Lower lobe of right lung (tissue), 2 donors: ENCODE measurements around the gene PIWIL4. TPM values are rescaled to one million over a fixed set of nuclear protein-coding genes. Genes with fewer than 3 reads are reported as not detected.

ENCODE experiments used
- ATAC-seq, 2 donors: fragments of 200-7000 bp; cut with Tn5 transposase; one replicate each; pipeline ENCODE4 v1.9.1; 2020 to 2022; ENCODE audit warnings: mild to moderate bottlenecking in 2 of 2, moderate library complexity in 2 of 2
- DNase-seq: peaks from one replicate; pipeline ENCODE4 v3.0.0-alpha.2; 2020
- H3K27ac ChIP-seq: fragments of 200-600 bp; one replicate; pipeline ENCODE4 v1.8.0; 2022
- H3K27me3 ChIP-seq: fragments of 200-600 bp; one replicate; pipeline ENCODE4 v1.8.0; 2022; ENCODE audit warnings: low read depth
- H3K36me3 ChIP-seq: fragments of 200-600 bp; one replicate; pipeline ENCODE4 v1.8.0; 2022; ENCODE audit warnings: mild to moderate bottlenecking
- H3K4me1 ChIP-seq: fragments of 200-600 bp; one replicate; pipeline ENCODE4 v1.8.0; 2022
- H3K4me3 ChIP-seq: fragments of 200-600 bp; one replicate; pipeline ENCODE4 v1.8.0; 2022; ENCODE audit warnings: mild to moderate bottlenecking
- H3K9me3 ChIP-seq: fragments of 200-600 bp; one replicate; pipeline ENCODE4 v1.8.0; 2022
- intact Hi-C: fragments of 100-400 bp; cut with DNase I; formaldehyde crosslinking; loops from one replicate; pipeline ENCODE4 v1.11.0; 2022
- total RNA-seq: library from RNA; stranded (reverse); fragmentation: NEBNext Ultra II Directional; extraction: Animal tissue kit (Norgen Biotek cat#: 25700); gene quantifications from one replicate; pipeline ENCODE4 v1.2.1, GENCODE V29; 2021
- TF ChIP-seq, protein P1 (sequence below): fragments of 200-600 bp; IDR thresholded peaks from one replicate; pipeline ENCODE4 v1.8.0; 2022; ENCODE audit warnings: antibody characterized with exemption, mild to moderate bottlenecking
- donor health status: DM: no; HTN: yes; CAD: no; lungs with severe emphysema.

The PIWIL4 gene
- total RNA-seq, 1 donor from 2014 or later, result 1.9 TPM

DNA sequence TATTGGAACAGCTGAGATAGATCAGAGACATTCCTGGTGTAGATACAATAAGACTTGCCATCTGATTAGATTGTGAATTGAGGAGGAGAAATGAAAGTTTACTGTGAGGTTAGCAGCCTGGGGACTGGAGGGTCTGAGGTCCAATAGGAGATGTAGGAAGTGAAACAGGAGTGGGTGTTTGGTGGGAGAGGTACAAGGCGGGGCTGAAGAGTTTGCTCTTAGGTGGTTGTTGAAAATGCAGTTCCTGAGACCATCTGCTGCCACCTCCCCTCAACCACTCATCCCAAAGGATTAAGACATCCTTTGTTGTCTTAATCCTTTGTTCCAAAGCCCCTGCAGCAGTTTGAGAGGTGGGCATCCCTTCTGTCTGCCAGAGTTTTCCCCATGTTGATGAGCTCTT, 14.8 kb downstream of the PIWIL4 start:
- no peak overlapping the region for H3K27ac ChIP-seq
- ATAC-seq, result no peak
- TF ChIP-seq, protein P1, sequence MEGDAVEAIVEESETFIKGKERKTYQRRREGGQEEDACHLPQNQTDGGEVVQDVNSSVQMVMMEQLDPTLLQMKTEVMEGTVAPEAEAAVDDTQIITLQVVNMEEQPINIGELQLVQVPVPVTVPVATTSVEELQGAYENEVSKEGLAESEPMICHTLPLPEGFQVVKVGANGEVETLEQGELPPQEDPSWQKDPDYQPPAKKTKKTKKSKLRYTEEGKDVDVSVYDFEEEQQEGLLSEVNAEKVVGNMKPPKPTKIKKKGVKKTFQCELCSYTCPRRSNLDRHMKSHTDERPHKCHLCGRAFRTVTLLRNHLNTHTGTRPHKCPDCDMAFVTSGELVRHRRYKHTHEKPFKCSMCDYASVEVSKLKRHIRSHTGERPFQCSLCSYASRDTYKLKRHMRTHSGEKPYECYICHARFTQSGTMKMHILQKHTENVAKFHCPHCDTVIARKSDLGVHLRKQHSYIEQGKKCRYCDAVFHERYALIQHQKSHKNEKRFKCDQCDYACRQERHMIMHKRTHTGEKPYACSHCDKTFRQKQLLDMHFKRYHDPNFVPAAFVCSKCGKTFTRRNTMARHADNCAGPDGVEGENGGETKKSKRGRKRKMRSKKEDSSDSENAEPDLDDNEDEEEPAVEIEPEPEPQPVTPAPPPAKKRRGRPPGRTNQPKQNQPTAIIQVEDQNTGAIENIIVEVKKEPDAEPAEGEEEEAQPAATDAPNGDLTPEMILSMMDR, result no peak
- H3K27me3 ChIP-seq, result no peaks in the 10 kb centered on the region
- H3K4me3 ChIP-seq, result no peak overlapping the region
- no peaks in the 10 kb centered on the region for H3K9me3 ChIP-seq
- intact Hi-C loops, result no loop called here
- peaks cover 8% of the 10 kb centered on the region for H3K4me1 ChIP-seq
- no peaks in the 10 kb centered on the region for H3K36me3 ChIP-seq
- no peak for DNase-seq

DNA sequence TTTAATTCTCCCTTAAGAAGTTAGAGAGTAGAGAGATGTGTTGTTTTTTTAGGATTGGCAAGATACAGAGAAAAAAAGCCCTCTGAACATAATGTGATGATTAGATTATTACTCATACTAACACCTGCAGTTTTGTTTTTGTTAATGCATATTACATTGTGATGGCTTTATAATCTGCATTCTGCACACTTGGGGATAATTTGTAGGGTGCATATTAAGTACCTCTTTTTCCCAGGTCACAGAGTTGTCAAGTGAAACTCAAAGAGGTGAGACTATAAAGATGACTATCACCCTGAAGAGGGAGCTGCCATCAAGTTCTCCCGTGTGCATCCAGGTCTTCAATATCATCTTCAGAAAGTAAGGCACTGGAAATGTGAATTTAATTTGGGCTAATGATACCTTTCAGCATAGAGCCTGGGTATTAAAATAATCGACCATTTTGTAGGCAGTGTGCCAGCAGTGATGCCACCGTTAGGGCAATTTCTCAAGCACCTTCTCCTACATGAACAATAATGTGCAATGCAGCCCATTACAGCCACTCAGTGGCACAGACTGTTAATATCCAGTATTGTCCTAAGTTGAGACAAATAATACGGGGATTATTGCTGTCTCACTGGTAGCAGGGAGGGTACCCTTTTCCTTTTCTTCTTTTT, 16.2 kb downstream of the PIWIL4 start:
- Histone ChIP-seq H3K4me1 (peaks cover 8% of the 10 kb centered on the region), H3K4me3 (no peak overlapping the region), H3K36me3 (no peaks in the 10 kb centered on the region), H3K27ac (no peak overlapping the region), H3K9me3 (no peaks in the 10 kb centered on the region), H3K27me3 (no peaks in the 10 kb centered on the region)
- TF ChIP-seq, protein P1, result no peak
- ATAC-seq (no peak), DNase-seq (no peak)
- intact Hi-C loops, result no loop called here

DNA sequence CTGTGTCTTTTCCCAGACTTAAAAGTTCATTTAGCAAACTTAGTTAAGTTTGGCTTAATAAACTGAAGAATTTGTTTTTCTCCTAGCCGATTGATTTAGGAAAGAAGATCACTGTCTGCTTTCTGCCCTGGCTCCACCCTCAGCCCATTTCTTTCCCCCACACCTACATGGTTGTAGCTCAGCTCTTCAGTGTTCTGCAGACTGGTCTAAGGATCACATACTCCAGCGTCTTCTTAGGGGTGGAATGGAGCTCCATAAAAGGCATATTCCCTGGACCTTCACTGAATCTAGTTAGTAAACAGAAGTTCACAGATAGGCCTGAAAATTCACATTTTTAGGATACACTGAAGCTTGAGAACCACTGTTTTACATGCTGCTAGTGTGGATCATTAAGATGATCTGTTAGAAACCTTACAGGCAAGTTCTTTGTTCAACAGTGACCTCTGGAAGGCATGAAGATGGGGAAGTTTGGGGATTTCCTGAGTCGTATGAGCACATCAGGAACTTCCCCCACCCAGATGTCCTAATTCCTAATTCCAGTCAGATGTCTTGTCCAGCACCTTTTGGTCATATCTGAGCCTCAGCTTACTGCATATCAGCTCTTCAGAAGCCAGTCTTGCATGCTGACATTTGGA, 16.8 kb downstream of the PIWIL4 start:
- Histone ChIP-seq H3K9me3 (no peaks in the 10 kb centered on the region), H3K36me3 (no peaks in the 10 kb centered on the region), H3K27ac (no peak overlapping the region), H3K4me1 (peaks cover 8% of the 10 kb centered on the region), H3K4me3 (no peak overlapping the region), H3K27me3 (no peaks in the 10 kb centered on the region)
- peak; percentile 59 to 62 for ATAC-seq
- no peak for DNase-seq
- intact Hi-C loops, result no loop called here
- TF ChIP-seq, protein P1, result no peak

DNA sequence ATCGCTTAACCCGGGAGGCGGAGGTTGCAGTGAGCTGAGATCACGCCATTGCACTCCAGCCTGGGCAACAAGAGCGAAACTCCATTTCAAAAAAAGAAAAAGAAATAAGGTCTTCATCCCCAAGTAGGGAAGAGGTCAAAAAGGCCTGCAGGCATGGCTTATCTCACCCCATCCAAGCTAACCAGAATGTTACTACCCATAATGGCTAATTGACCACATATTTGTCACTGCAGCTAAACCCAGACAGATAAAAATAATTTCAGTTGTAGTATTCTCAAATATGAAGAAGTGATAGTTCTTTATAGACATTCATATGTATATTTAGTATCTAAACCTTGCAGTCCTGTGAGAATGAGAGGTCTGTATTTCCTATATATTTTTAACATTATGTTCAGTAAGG, 17.8 kb downstream of the PIWIL4 start:
- Histone ChIP-seq H3K4me1 (peaks cover 8% of the 10 kb centered on the region), H3K36me3 (peaks cover 9% of the 10 kb centered on the region), H3K9me3 (no peaks in the 10 kb centered on the region), H3K27me3 (no peaks in the 10 kb centered on the region), H3K27ac (no peak overlapping the region), H3K4me3 (no peak overlapping the region)
- DNase-seq, result no peak
- no peak for ATAC-seq
- TF ChIP-seq, protein P1, result no peak
- intact Hi-C loops, result no loop called here

DNA sequence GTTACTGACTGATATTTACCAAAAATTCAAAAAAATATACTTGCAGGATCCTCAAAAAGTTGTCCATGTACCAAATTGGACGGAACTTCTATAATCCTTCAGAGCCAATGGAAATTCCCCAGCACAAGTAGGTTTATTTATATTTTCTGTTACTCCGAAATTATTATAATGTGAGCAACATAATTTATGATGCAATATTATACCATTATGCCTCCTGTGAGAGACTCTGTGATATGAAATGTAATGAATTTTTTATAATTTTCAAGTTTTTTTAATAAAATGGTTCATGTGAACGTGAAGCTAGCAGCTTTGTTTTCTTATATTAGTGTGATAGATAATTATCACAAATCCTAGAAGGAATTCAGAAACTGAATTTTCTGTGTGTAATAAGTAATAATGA, 18.2 kb downstream of the PIWIL4 start:
- peaks cover 8% of the 10 kb centered on the region for H3K4me1 ChIP-seq
- H3K36me3 ChIP-seq, result peaks cover 9% of the 10 kb centered on the region
- DNase-seq (no peak), ATAC-seq (no peak)
- H3K4me3 ChIP-seq, result no peak overlapping the region
- TF ChIP-seq, protein P1, result no peak
- intact Hi-C loops, result no loop called here
- H3K9me3 ChIP-seq, result no peaks in the 10 kb centered on the region
- no peak overlapping the region for H3K27ac ChIP-seq
- H3K27me3 ChIP-seq, result no peaks in the 10 kb centered on the region
